Liver (tissue), 3 donors: Measurements from ENCODE around the gene SEPSECS.

Experiments used
- EGR1 ChIP-seq, 2 donors: IDR thresholded peaks; 2 replicates each; pipeline ENCODE4 v1.6.1; 2016 to 2018; ENCODE audit warnings: antibody characterized with exemption in 2 of 2, low read depth in 2 of 2
- GABPA ChIP-seq, 2 donors: IDR thresholded peaks in 1 of 2; conservative IDR thresholded peaks in 1 of 2; 2 replicates each; pipeline ENCODE4 v1.6.1; 2016; ENCODE audit warnings: antibody characterized with exemption in 2 of 2, mild to moderate bottlenecking in 1 of 2, moderate library complexity in 1 of 2
- HNF4A ChIP-seq, 2 donors: conservative IDR thresholded peaks; 2 replicates each; pipeline ENCODE4 v1.6.1; 2016; ENCODE audit warnings: antibody characterized with exemption in 2 of 2, mild to moderate bottlenecking in 2 of 2
- JUND ChIP-seq, 2 donors: IDR thresholded peaks; 2 replicates each; pipeline ENCODE4 v1.6.1; 2016; ENCODE audit warnings: antibody characterized with exemption in 2 of 2
- NR2F2 ChIP-seq: IDR thresholded peaks from 2 replicates; pipeline ENCODE4 v1.6.1; 2016; ENCODE audit warnings: antibody characterized with exemption
- RAD21 ChIP-seq, 2 donors: IDR thresholded peaks; 2 replicates each; pipeline ENCODE4 v1.6.1; 2016; ENCODE audit warnings: antibody characterized with exemption in 2 of 2, mild to moderate bottlenecking in 2 of 2
- RXRA ChIP-seq, 2 donors: IDR thresholded peaks; 2 replicates each; pipeline ENCODE4 v1.6.1; 2017 to 2018; ENCODE audit warnings: antibody characterized with exemption in 2 of 2, mild to moderate bottlenecking in 1 of 2
- SP1 ChIP-seq: IDR thresholded peaks from 2 replicates; pipeline ENCODE4 v1.6.1; 2018; ENCODE audit warnings: antibody characterized with exemption, mild to moderate bottlenecking
- TAF1 ChIP-seq: conservative IDR thresholded peaks from 2 replicates; pipeline ENCODE4 v1.6.1; 2016; ENCODE audit warnings: antibody characterized with exemption, mild to moderate bottlenecking
- TF ChIP-seq, protein P1 (sequence below): fragments of 150-350 bp; IDR thresholded peaks from 2 replicates; pipeline ENCODE4 v1.5.1; 2017; ENCODE audit warnings: improper control_type of control experiment, low read depth, low read length; ENCODE audit not compliant: missing input control
- TF ChIP-seq, protein P2 (sequence below): IDR thresholded peaks from 2 replicates; pipeline ENCODE4 v1.6.1; 2016; ENCODE audit warnings: antibody characterized with exemption
- TF ChIP-seq, protein P3 (sequence below): IDR thresholded peaks from 2 replicates; pipeline ENCODE4 v1.6.1; 2016; ENCODE audit warnings: antibody characterized with exemption
- TF ChIP-seq, protein P4 (sequence below): IDR thresholded peaks from 2 replicates; pipeline ENCODE4 v1.6.1; 2016; ENCODE audit warnings: antibody characterized with exemption, mild to moderate bottlenecking
- TF ChIP-seq, protein P5 (sequence below): IDR thresholded peaks from 2 replicates; pipeline ENCODE4 v1.6.1; 2016; ENCODE audit warnings: antibody characterized with exemption
- donor health status: healthy.
- donor health status: healthy.

DNA sequence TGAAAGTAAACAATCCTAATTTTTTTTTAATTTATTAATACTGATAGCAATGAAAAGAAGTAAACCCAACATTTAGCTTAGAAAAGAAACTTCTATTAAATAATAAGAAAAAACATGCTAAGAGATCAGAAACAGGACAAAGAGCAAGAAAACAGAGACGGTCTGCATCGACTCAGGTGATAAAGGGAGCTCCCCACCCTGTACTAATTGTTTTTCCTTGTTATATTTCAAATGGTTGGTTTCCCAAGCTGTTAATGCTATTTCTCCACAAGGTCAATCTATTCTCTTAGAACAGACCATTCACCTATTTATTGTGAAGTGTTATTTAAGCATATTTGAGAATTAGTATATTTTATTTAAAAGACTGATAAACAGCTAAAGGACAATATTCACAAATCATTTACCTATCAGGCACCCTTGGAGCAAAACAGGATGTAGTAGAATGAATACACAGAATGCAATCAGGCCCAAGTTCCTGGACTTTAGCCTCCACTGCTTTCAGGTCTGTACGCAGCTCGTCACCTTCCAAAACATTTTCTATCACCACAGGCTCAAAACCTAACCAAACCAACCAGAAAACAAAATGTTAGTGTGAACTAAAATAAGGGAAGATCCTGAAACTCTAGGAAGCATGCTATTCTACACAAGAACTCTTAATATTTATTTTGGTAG lies 5.5 kb downstream of the SEPSECS start:
- peak; percentile 71 for TF ChIP-seq TAF1
- TF ChIP-seq, protein P1, sequence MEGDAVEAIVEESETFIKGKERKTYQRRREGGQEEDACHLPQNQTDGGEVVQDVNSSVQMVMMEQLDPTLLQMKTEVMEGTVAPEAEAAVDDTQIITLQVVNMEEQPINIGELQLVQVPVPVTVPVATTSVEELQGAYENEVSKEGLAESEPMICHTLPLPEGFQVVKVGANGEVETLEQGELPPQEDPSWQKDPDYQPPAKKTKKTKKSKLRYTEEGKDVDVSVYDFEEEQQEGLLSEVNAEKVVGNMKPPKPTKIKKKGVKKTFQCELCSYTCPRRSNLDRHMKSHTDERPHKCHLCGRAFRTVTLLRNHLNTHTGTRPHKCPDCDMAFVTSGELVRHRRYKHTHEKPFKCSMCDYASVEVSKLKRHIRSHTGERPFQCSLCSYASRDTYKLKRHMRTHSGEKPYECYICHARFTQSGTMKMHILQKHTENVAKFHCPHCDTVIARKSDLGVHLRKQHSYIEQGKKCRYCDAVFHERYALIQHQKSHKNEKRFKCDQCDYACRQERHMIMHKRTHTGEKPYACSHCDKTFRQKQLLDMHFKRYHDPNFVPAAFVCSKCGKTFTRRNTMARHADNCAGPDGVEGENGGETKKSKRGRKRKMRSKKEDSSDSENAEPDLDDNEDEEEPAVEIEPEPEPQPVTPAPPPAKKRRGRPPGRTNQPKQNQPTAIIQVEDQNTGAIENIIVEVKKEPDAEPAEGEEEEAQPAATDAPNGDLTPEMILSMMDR, result no peak
- TF ChIP-seq, protein P2, sequence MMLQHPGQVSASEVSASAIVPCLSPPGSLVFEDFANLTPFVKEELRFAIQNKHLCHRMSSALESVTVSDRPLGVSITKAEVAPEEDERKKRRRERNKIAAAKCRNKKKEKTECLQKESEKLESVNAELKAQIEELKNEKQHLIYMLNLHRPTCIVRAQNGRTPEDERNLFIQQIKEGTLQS, result peak; percentile 24
- TF ChIP-seq GABPA (IDR thresholded peaks at IDR 0.05 in 1 of 2, conservative IDR thresholded peaks at IDR 0.05 in 1 of 2), result peak in 1 of 2 donors; percentile 68
- TF ChIP-seq SP1, result peak; percentile 97
- TF ChIP-seq, protein P3, sequence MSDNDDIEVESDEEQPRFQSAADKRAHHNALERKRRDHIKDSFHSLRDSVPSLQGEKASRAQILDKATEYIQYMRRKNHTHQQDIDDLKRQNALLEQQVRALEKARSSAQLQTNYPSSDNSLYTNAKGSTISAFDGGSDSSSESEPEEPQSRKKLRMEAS, result no peak
- TF ChIP-seq RXRA (IDR thresholded peaks at IDR 0.05), result peak; percentile 40 to 43
- peak; percentile 97 for TF ChIP-seq HNF4A (conservative IDR thresholded peaks at IDR 0.05)
- no peak for TF ChIP-seq NR2F2
- TF ChIP-seq, protein P4, sequence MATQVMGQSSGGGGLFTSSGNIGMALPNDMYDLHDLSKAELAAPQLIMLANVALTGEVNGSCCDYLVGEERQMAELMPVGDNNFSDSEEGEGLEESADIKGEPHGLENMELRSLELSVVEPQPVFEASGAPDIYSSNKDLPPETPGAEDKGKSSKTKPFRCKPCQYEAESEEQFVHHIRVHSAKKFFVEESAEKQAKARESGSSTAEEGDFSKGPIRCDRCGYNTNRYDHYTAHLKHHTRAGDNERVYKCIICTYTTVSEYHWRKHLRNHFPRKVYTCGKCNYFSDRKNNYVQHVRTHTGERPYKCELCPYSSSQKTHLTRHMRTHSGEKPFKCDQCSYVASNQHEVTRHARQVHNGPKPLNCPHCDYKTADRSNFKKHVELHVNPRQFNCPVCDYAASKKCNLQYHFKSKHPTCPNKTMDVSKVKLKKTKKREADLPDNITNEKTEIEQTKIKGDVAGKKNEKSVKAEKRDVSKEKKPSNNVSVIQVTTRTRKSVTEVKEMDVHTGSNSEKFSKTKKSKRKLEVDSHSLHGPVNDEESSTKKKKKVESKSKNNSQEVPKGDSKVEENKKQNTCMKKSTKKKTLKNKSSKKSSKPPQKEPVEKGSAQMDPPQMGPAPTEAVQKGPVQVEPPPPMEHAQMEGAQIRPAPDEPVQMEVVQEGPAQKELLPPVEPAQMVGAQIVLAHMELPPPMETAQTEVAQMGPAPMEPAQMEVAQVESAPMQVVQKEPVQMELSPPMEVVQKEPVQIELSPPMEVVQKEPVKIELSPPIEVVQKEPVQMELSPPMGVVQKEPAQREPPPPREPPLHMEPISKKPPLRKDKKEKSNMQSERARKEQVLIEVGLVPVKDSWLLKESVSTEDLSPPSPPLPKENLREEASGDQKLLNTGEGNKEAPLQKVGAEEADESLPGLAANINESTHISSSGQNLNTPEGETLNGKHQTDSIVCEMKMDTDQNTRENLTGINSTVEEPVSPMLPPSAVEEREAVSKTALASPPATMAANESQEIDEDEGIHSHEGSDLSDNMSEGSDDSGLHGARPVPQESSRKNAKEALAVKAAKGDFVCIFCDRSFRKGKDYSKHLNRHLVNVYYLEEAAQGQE, result peak; percentile 74
- TF ChIP-seq EGR1 (IDR thresholded peaks at IDR 0.05; ENCODE audit: low read depth in 2 of 2), result no peak
- peak in 1 of 2 donors; percentile 18 for TF ChIP-seq JUND (IDR thresholded peaks at IDR 0.05)
- TF ChIP-seq, protein P5, sequence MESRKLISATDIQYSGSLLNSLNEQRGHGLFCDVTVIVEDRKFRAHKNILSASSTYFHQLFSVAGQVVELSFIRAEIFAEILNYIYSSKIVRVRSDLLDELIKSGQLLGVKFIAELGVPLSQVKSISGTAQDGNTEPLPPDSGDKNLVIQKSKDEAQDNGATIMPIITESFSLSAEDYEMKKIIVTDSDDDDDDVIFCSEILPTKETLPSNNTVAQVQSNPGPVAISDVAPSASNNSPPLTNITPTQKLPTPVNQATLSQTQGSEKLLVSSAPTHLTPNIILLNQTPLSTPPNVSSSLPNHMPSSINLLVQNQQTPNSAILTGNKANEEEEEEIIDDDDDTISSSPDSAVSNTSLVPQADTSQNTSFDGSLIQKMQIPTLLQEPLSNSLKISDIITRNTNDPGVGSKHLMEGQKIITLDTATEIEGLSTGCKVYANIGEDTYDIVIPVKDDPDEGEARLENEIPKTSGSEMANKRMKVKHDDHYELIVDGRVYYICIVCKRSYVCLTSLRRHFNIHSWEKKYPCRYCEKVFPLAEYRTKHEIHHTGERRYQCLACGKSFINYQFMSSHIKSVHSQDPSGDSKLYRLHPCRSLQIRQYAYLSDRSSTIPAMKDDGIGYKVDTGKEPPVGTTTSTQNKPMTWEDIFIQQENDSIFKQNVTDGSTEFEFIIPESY, result no peak
- peak; percentile 24 to 37 for TF ChIP-seq RAD21 (IDR thresholded peaks at IDR 0.05)
